H9 (cell line): ENCODE data around the gene PTPDC1. TPM values are rescaled to one million over a fixed set of nuclear protein-coding genes. Genes with fewer than 3 reads are reported as not detected.

Experiments
- DNase-seq: peaks from one replicate; pipeline ENCODE4 v3.0.0-alpha.2; 2017
- H2AFZ ChIP-seq: one replicate; pipeline ENCODE4 v1.6.1; 2013; ENCODE audit warnings: mild to moderate bottlenecking, low read length, control low read depth, moderate library complexity
- H2AK5ac ChIP-seq: 2 replicates; pipeline ENCODE4 v1.6.1; 2013; ENCODE audit warnings: low read length, control low read depth, mixed read lengths; ENCODE audit not compliant: insufficient read length
- H2BK120ac ChIP-seq: one replicate; pipeline ENCODE4 v1.6.1; 2013; ENCODE audit warnings: low read depth, mild to moderate bottlenecking, low read length, control low read depth, inconsistent platforms; ENCODE audit not compliant: poor library complexity, severe bottlenecking
- H2BK12ac ChIP-seq: 2 replicates; pipeline ENCODE4 v1.6.1; 2013; ENCODE audit warnings: low read length, control low read depth, mixed read lengths, low read depth; ENCODE audit not compliant: insufficient read length
- H2BK15ac ChIP-seq: 2 replicates; pipeline ENCODE4 v1.6.1; 2013; ENCODE audit warnings: low read depth, low read length, control low read depth
- H2BK20ac ChIP-seq: one replicate; pipeline ENCODE4 v1.6.1; 2013; ENCODE audit warnings: low read depth, mild to moderate bottlenecking, low read length, control low read depth, inconsistent platforms; ENCODE audit not compliant: poor library complexity, severe bottlenecking
- H2BK5ac ChIP-seq: 2 replicates; pipeline ENCODE4 v1.6.1; 2013; ENCODE audit warnings: low read length, control low read depth, mixed read lengths; ENCODE audit not compliant: insufficient read length
- H3K14ac ChIP-seq: 2 replicates; pipeline ENCODE4 v1.6.1; 2013; ENCODE audit warnings: low read length, control low read depth; ENCODE audit not compliant: insufficient read depth
- H3K18ac ChIP-seq: 2 replicates; pipeline ENCODE4 v1.6.1; 2013; ENCODE audit warnings: low read depth, mild to moderate bottlenecking, mixed read lengths, low read length, control low read depth; ENCODE audit not compliant: insufficient read length
- H3K23ac ChIP-seq: 2 replicates; pipeline ENCODE4 v1.6.1; 2013; ENCODE audit warnings: low read length, control low read depth, mixed read lengths, low read depth; ENCODE audit not compliant: insufficient read length
- H3K23me2 ChIP-seq: 2 replicates; pipeline ENCODE4 v1.6.1; 2013; ENCODE audit warnings: low read depth, mild to moderate bottlenecking, mixed read lengths, low read length, control low read depth; ENCODE audit not compliant: insufficient read length, poor library complexity, severe bottlenecking
- H3K27ac ChIP-seq: 2 replicates; pipeline ENCODE4 v1.5.1; 2013; ENCODE audit warnings: low read length, control low read depth, mixed read lengths, low read depth; ENCODE audit not compliant: insufficient read length
- H3K27me3 ChIP-seq: 2 replicates; pipeline ENCODE4 v1.6.1; 2013; ENCODE audit warnings: low read length, control low read depth, inconsistent platforms; ENCODE audit not compliant: insufficient read depth
- H3K4ac ChIP-seq: 2 replicates; pipeline ENCODE4 v1.6.1; 2013; ENCODE audit warnings: low read depth, mild to moderate bottlenecking, control low read depth, inconsistent platforms, low read length, moderate library complexity
- H3K4me1 ChIP-seq: 2 replicates; pipeline ENCODE4 v1.6.1; 2013; ENCODE audit warnings: low read length, control low read depth, inconsistent platforms; ENCODE audit not compliant: insufficient read depth
- H3K4me2 ChIP-seq: 2 replicates; pipeline ENCODE4 v1.6.1; 2013; ENCODE audit warnings: low read length, control low read depth, mixed read lengths; ENCODE audit not compliant: insufficient read length, insufficient read depth
- H3K56ac ChIP-seq: 2 replicates; pipeline ENCODE4 v1.6.1; 2013; ENCODE audit warnings: low read depth, mild to moderate bottlenecking, mixed read lengths, low read length, control low read depth; ENCODE audit not compliant: insufficient read length
- H3K79me1 ChIP-seq: 2 replicates; pipeline ENCODE4 v1.6.1; 2013; ENCODE audit warnings: low read depth, mild to moderate bottlenecking, moderate library complexity, low read length, control low read depth, inconsistent platforms; ENCODE audit not compliant: insufficient read depth, poor library complexity, severe bottlenecking
- H3K79me2 ChIP-seq: 2 replicates; pipeline ENCODE4 v1.6.1; 2013; ENCODE audit warnings: low read length, control low read depth, inconsistent platforms; ENCODE audit not compliant: insufficient read depth
- H3K9ac ChIP-seq: 2 replicates; pipeline ENCODE4 v1.6.1; 2013; ENCODE audit warnings: low read length, control low read depth, mixed read lengths; ENCODE audit not compliant: insufficient read length; ENCODE audit errors: extremely low read depth
- H3K9me3 ChIP-seq: one replicate; pipeline ENCODE4 v1.6.1; 2013; ENCODE audit warnings: low read depth, low read length, inconsistent platforms; ENCODE audit not compliant: control insufficient read depth
- H3T11ph ChIP-seq: one replicate; pipeline ENCODE4 v1.6.1; 2013; ENCODE audit warnings: mild to moderate bottlenecking, low read length, control low read depth, inconsistent platforms
- H4K20me1 ChIP-seq: one replicate; pipeline ENCODE4 v1.6.1; 2013; ENCODE audit not compliant: control insufficient read depth, insufficient read length, insufficient read depth
- H4K5ac ChIP-seq: 2 replicates; pipeline ENCODE4 v1.6.1; 2013; ENCODE audit warnings: low read depth, mild to moderate bottlenecking, mixed read lengths, low read length, control low read depth; ENCODE audit not compliant: insufficient read length
- H4K8ac ChIP-seq: replicated peaks from 2 replicates; pipeline ENCODE4 v1.6.1; 2013; ENCODE audit warnings: low read length, control low read depth, mixed read lengths, low read depth; ENCODE audit not compliant: insufficient read length
- H4K91ac ChIP-seq: 2 replicates; pipeline ENCODE4 v1.6.1; 2013; ENCODE audit warnings: low read depth, mild to moderate bottlenecking, moderate library complexity, mixed read lengths, low read length, control low read depth; ENCODE audit not compliant: insufficient read length
- H3K27ac Mint-ChIP-seq, 3 experiments: 2 replicates in 2 of 3; 3 replicates in 1 of 3; pipeline ENCODE4 v1.8.0; 2020 to 2021; ENCODE audit warnings: mixed read lengths in 3 of 3, mild to moderate bottlenecking in 1 of 3, moderate library complexity in 1 of 3
- H3K27me3 Mint-ChIP-seq: 2 replicates; pipeline ENCODE4 v1.8.0; 2021; ENCODE audit warnings: low read depth, mild to moderate bottlenecking, moderate library complexity, mixed read lengths
- H3K36me3 Mint-ChIP-seq, 3 experiments: 2 replicates in 2 of 3; 3 replicates in 1 of 3; pipeline ENCODE4 v1.8.0; 2020 to 2021; ENCODE audit warnings: low read depth in 3 of 3, mixed read lengths in 3 of 3; ENCODE audit not compliant: insufficient read depth in 1 of 3
- H3K4me1 Mint-ChIP-seq, 2 experiments: 2 replicates each; pipeline ENCODE4 v1.8.0; 2020; ENCODE audit warnings: mixed read lengths in 2 of 2
- H3K4me3 Mint-ChIP-seq, 2 experiments: 2 replicates in 1 of 2; 3 replicates in 1 of 2; pipeline ENCODE4 v1.8.0; 2020 to 2021; ENCODE audit warnings: mild to moderate bottlenecking in 2 of 2, mixed read lengths in 2 of 2, moderate library complexity in 1 of 2
- H3K9me3 Mint-ChIP-seq, 2 experiments: 2 replicates in 1 of 2; 3 replicates in 1 of 2; pipeline ENCODE4 v1.8.0; 2020; ENCODE audit warnings: mild to moderate bottlenecking in 2 of 2, mixed read lengths in 2 of 2, moderate library complexity in 1 of 2
- CTCF ChIP-seq: fragments of 200-600 bp; sonication (generic); conservative IDR thresholded peaks from 3 replicates; pipeline ENCODE4 v1.8.0; 2021; ENCODE audit warnings: antibody characterized with exemption, mild to moderate bottlenecking
- WGBS: extraction: QIAGEN DNeasy Blood & Tissue Kit; methylation state at CpG from one replicate; pipeline ENCODE4 v1.1.7; 2013; ENCODE audit warnings: missing lambda C conversion rate, low lambda C conversion rate, mixed read lengths; ENCODE audit not compliant: insufficient read length; ENCODE audit errors: extremely low coverage; 5-methylcytosine and 5-hydroxymethylcytosine counted together
- total RNA-seq: library from RNA; stranded (reverse); gene quantifications from 2 replicates; pipeline ENCODE4 v1.2.1, GENCODE V29; 2021

PTPDC1 gene
- total RNA-seq, 1 experiment from 2014 or later, result 4.8 TPM

GRCh38 chr9:94082553-94082952 lies 1.7 kb upstream of the PTPDC1 start:
- Histone ChIP-seq H2AK5ac (no peak overlapping the region), H4K8ac (no peak overlapping the region), H3K23ac (no peak overlapping the region), H3K56ac (no peak overlapping the region), H4K91ac (no peak overlapping the region), H3K27ac (no peak overlapping the region), H2BK15ac (no peak overlapping the region), H3K79me2 (no peaks in the 10 kb centered on the region), H3K4me2 (no peak overlapping the region), H2BK5ac (no peak overlapping the region), H3T11ph (no peak overlapping the region), H3K9me3 (no peaks in the 10 kb centered on the region), H3K9ac (no peak overlapping the region), H2BK20ac (no peak overlapping the region), H3K18ac (no peak overlapping the region), H3K23me2 (no peaks in the 10 kb centered on the region), H4K20me1 (no peaks in the 10 kb centered on the region), H3K4me1 (0 out of 2 replicates have a peak, but pooled peaks cover 3% of the 10 kb centered on the region), H3K14ac (no peak overlapping the region), H2AFZ (no peak overlapping the region), H4K5ac (no peak overlapping the region), H3K27me3 (no peaks in the 10 kb centered on the region), H2BK120ac (no peak overlapping the region), H3K4ac (no peak overlapping the region), H3K79me1 (no peaks in the 10 kb centered on the region), H2BK12ac (no peak overlapping the region)
- Mint-ChIP-seq H3K9me3 (no peaks in the 10 kb centered on the region), H3K27ac (no peak overlapping the region), H3K4me1 (peaks cover 16 to 24% of the 10 kb centered on the region in 2 experiments), H3K4me3 (no peak overlapping the region), H3K27me3 (no peaks in the 10 kb centered on the region), H3K36me3 (no peaks in the 10 kb centered on the region; a peak in 1 of 7 replicates)
- no peak for TF ChIP-seq CTCF
- no CpG with 5 or more reads among the region's 3 CpGs for WGBS
- no peak for DNase-seq
